ENCODE data around the gene FEM1C.

FEM1C gene

GRCh38 chr5:115575167-115576070, 30.8 kb upstream of the FEM1C start:
- TF ChIP-seq CTCF (conservative IDR thresholded peaks at IDR 0.05; ENCODE audit: low read depth, low read length), result no peak
- DNase-seq (ENCODE audit: low read depth), result peak; percentile 58
- H3K4me3 ChIP-seq (ENCODE audit: low read depth, low read length), result no peak overlapping the region

GRCh38 chr5:115573133-115573532, 28.6 kb upstream of the FEM1C start:
- no peak overlapping the region for H3K4me3 ChIP-seq (ENCODE audit: low read depth, low read length)
- DNase-seq (ENCODE audit: low read depth), result peak; percentile 83
- TF ChIP-seq CTCF (conservative IDR thresholded peaks at IDR 0.05; ENCODE audit: low read depth, low read length), result no peak

- no peak for DNase-seq (ENCODE audit: low read depth)
- peak; percentile 14 for TF ChIP-seq CTCF (conservative IDR thresholded peaks at IDR 0.05; ENCODE audit: low read depth, low read length)
- no peak overlapping the region for H3K4me3 ChIP-seq (ENCODE audit: low read depth, low read length)
Observed at GRCh38 chr5:115571441-115571878, 26.9 kb upstream of the FEM1C start.

- no peak overlapping the region for H3K4me3 ChIP-seq (ENCODE audit: low read depth, low read length)
- no peak for DNase-seq (ENCODE audit: low read depth)
- no peak for TF ChIP-seq CTCF (conservative IDR thresholded peaks at IDR 0.05; ENCODE audit: low read depth, low read length)
Observed at GRCh38 chr5:115568668-115569067, 24.1 kb upstream of the FEM1C start.

GRCh38 chr5:115565233-115565632, 20.7 kb upstream of the FEM1C start:
- DNase-seq (ENCODE audit: low read depth), result peak; percentile 17
- TF ChIP-seq CTCF (conservative IDR thresholded peaks at IDR 0.05; ENCODE audit: low read depth, low read length), result no peak
- no peak overlapping the region for H3K4me3 ChIP-seq (ENCODE audit: low read depth, low read length)

- no peak for DNase-seq (ENCODE audit: low read depth)
- no peak overlapping the region for H3K4me3 ChIP-seq (ENCODE audit: low read depth, low read length)
- TF ChIP-seq CTCF (conservative IDR thresholded peaks at IDR 0.05; ENCODE audit: low read depth, low read length), result no peak
Observed at GRCh38 chr5:115561176-115561575, 16.6 kb upstream of the FEM1C start.

- peak; percentile 58 for DNase-seq (ENCODE audit: low read depth)
- no peak overlapping the region for H3K4me3 ChIP-seq (ENCODE audit: low read depth, low read length)
- TF ChIP-seq CTCF (conservative IDR thresholded peaks at IDR 0.05; ENCODE audit: low read depth, low read length), result no peak
Observed at GRCh38 chr5:115559524-115559923, 14.9 kb upstream of the FEM1C start.
